SH-SY5Y (cell line): ENCODE data around the gene IP6K3.

Experiments
- GATA2 ChIP-seq: IDR thresholded peaks from 2 replicates; pipeline ENCODE4 v1.6.1; 2011; ENCODE audit warnings: mild to moderate bottlenecking, low read depth, low read length
- GATA3 ChIP-seq: IDR thresholded peaks from 2 replicates; pipeline ENCODE4 v1.6.1; 2011; ENCODE audit warnings: low read depth, mild to moderate bottlenecking, low read length, moderate library complexity

IP6K3 gene

DNA sequence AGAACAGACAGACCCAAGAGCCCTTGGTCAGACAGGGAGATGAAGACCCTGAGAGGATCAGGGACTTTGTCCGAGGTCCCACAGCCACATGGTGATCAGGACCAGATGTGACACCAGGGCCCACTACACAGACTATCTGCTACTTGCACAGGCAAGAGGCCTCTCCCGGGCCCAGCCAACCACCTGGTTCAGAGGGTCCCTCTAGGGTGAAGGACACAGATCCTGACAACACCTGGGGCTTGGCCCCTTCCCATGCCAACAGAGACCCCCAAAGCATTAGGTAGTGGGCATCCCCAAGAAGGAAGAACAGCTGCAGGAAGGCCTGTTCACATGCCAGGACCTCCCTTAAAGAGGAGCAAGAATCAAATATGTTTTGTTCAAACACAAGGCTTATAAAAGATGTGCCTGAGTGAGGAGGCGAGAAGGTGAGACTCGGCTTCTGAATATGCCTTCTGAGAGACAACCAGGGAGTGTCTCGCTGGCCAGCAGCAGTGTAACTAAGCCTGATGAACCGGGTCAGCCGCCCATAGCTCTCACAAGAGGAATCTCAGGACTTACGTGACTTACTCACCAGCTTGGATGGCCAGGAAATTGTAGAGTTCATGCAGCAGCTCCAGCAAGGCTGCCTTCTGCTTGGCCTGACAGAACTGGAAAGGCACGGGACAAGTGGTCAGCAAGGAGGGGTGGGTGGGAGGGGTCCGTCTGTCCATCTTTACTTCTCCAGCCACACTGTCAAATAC lies 37.2 kb upstream of the IP6K3 start:
- TF ChIP-seq GATA3 (no peak), GATA2 (no peak)

DNA sequence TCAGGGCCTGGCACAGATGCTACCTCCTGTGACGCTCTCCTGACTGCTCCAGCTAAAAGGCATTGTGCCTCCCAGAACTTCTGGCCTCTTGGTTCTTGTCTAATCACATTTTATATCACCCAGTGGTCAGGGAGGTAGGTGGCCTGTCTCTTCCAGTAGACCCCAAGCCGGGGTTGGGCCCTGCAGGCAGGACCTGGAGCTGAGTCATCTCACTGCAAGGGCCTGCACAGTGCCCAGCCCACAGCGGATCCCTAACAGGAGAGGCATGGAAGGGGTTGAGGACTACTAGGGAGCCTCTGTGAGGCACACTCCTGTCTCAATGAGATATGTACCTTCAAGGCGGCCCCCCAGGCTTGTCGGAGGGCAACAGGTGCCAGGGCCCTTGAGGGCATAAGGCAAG lies 35.9 kb upstream of the IP6K3 start:
- TF ChIP-seq GATA2, result no peak
- no peak for TF ChIP-seq GATA3

- TF ChIP-seq GATA2 (no peak), GATA3 (no peak)
Measured at GRCh38 chr6:33781131-33781975, 34.6 kb upstream of the IP6K3 start.

GRCh38 chr6:33779895-33780294 lies 33.2 kb upstream of the IP6K3 start:
- TF ChIP-seq GATA3, result no peak
- no peak for TF ChIP-seq GATA2

- TF ChIP-seq GATA3 (no peak), GATA2 (no peak)
Measured at GRCh38 chr6:33779290-33779689, 32.6 kb upstream of the IP6K3 start.

- TF ChIP-seq GATA3, result no peak
- no peak for TF ChIP-seq GATA2
Measured at GRCh38 chr6:33778444-33779121, 31.9 kb upstream of the IP6K3 start.

GRCh38 chr6:33777398-33778388 lies 31.0 kb upstream of the IP6K3 start:
- no peak for TF ChIP-seq GATA2
- TF ChIP-seq GATA3, result no peak

DNA sequence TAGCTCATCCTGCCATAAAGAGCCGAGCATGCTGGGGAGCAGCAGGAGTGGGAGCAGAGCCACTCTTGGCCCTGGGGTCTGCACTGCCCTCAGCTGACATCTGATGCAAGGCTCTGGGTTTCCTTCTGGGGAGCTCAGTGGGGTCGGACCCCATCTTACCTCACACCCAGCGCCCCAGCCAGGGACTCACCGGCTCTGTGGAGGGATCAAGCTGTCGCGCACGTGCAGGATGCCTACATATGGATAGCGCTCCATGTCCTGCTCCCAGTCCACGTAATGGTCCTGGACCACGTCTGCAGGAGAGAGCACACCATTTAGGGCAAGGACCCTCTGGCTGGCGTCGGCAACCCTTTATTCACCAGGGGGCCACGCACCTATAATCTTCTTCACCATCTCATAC lies 30.1 kb upstream of the IP6K3 start:
- TF ChIP-seq GATA3 (no peak), GATA2 (no peak)

DNA sequence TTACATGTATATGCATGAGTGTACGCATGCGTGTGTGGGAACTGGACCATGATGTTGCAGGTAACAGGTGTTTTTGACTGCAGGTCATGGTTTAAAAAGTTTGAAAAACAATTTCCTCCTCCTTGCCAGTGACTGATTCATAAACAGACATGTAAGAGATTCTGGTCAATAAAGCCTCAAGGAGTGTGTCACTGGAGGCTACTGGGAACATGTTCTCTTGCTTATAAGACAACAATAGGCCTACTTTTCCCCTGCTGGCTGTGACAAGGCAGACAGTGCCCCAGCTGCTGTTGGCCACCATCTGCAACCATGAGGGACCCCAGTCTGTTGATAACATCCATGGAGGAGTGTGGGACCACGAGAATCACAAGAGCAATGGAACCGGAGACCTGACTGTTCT lies 29.5 kb upstream of the IP6K3 start:
- TF ChIP-seq GATA3, result no peak

- TF ChIP-seq GATA3 (no peak), GATA2 (no peak)
Measured at GRCh38 chr6:33774774-33775173, 28.1 kb upstream of the IP6K3 start.

GRCh38 chr6:33772902-33773472 lies 26.3 kb upstream of the IP6K3 start:
- no peak for TF ChIP-seq GATA2
- TF ChIP-seq GATA3, result no peak

- TF ChIP-seq GATA2 (no peak), GATA3 (no peak)
Measured at GRCh38 chr6:33772082-33772830, 25.6 kb upstream of the IP6K3 start.

- TF ChIP-seq GATA3 (no peak), GATA2 (no peak)
Measured at GRCh38 chr6:33771146-33772081, 24.7 kb upstream of the IP6K3 start.

DNA sequence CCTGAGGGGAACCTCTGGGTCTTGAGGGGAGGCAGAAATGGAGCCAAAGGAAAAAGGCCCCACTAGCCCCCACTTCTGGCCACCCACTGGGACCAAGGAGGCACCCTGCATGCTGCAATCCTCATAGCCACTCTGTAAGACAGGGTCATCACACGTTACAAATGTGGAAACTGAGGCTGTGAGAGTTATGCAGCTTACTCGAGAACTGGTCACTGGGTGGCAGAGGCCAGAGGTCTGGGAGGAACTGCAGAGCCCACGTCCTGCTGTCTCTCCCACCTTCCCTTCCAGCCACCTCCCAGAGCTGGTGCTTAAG lies 24.1 kb upstream of the IP6K3 start:
- TF ChIP-seq GATA2 (no peak), GATA3 (no peak)
